ENCODE measurements around the gene RPRM.
"Not testable (repeated sequence)": the region's sequence is repeated elsewhere in the genome, so short reads cannot be mapped to it uniquely, and the experiment has no call there.

Gene RPRM

GRCh38 chr2:153455861-153456260 lies 22.7 kb downstream of the RPRM start:
- DNase-seq (ENCODE audit: low spot score): no peak

DNA sequence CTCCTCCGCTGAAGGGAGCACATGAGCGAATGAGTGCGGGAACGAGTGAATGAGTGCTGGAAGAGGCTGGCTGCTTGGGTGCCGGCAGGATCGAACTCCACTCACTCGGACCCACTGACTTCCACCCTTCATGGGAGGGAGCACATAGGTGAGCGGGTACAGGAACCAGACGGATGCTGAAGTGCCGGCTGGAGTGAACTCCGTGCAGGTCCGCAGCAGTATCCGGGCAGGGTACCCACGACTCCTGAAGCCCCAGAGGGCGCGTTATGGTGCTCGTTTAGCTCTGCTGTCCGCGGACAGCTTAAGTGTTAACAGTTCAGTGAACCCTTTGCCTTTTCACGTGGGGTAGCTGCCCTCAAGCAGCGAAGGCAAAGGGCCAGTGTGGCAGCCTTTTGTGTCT lies 23.2 kb downstream of the RPRM start:
- DNase-seq (ENCODE audit: low spot score): no peak

DNA sequence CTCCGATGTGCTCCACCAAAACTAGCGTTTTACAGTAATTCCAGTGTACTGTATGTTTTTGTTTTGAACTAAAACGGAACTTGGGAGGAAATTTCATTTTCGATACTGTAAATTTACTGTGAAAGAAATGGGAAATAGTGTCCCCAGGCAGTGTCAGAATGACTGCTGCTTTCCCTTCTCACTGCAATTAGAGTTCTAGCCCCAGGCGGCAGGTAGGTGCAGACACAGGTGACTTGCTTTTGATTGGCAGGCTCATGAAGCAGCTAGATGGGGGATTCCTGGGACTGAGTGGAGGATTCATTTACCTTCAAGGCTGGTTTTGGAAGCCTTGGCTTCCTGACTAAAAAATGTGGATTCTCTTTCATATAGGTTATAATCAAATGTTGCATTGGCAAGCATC lies 27.0 kb downstream of the RPRM start:
- DNase-seq (ENCODE audit: low spot score): no peak

- DNase-seq (ENCODE audit: low spot score): no peak
Measured at GRCh38 chr2:153443106-153443505, 35.5 kb downstream of the RPRM start.

DNA sequence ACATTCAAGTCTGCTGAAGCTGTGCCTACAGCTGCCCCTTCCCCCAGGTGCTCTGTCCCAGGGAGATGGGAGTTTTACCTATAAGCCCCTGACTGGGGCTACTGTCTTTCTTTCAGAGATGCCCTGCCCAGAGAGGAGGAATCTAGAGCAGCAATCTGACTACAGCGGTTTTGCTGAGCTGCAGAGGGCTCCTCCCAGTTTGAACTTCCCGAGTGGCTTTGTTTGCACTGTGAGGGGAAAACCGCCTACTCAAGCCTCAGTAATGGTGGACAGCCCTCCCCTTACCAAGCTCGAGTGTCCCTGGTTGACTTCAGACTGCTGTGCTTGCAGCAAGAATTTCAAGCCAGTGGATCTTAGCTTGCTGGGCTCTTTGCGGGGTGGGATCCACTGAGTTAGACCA lies 35.9 kb downstream of the RPRM start:
- not testable (repeated sequence) for DNase-seq (ENCODE audit: low spot score)

DNA sequence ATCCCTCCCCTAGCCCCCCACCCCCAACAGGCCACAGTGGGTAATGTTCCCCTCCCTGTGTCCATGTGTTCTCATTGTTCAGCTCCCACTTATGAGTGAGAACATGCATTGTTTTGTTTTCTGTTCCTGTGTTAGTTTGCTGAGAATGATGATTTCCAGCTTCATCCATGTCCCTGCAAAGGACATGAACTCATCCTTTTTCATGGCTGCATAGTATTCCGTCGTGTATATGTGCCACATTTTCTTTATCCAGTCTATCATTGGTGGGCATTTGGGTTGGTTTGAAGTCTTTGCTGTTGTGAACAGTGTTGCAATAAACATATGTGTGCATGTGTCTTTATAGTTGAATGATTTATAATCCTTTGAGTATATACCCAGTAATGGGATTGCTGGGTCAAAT lies 38.5 kb downstream of the RPRM start:
- DNase-seq (ENCODE audit: low spot score): not testable (repeated sequence)

- no peak for DNase-seq (ENCODE audit: low spot score)
Measured at GRCh38 chr2:153433403-153433802, 45.2 kb downstream of the RPRM start.

GRCh38 chr2:153432381-153432780 lies 46.2 kb downstream of the RPRM start:
- no peak for DNase-seq (ENCODE audit: low spot score)

DNA sequence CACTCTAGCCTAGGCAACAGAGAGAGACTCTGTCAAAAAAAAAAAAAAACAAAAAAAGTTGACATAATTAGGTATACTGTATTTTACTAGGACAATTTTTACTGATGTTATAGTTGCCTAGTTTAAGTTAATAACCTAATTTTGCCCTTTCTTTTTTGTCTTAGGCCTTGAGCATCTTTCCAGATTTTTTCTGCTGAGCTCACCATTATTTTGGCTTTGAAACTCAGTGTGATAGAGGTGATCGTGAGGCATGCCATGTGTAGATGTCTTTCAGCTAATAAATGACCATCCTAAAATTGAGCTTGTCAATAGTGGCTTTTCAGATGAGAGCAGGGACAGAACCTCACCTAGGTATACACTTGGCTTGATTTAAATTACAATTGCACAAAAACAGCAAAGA lies 47.4 kb downstream of the RPRM start:
- DNase-seq (ENCODE audit: low spot score): no peak
